ENCODE data around the gene JPH3.
"Not testable (repeated sequence)": the region's sequence is repeated elsewhere in the genome, so short reads cannot be mapped to it uniquely, and the experiment has no call there.

The JPH3 gene

DNA sequence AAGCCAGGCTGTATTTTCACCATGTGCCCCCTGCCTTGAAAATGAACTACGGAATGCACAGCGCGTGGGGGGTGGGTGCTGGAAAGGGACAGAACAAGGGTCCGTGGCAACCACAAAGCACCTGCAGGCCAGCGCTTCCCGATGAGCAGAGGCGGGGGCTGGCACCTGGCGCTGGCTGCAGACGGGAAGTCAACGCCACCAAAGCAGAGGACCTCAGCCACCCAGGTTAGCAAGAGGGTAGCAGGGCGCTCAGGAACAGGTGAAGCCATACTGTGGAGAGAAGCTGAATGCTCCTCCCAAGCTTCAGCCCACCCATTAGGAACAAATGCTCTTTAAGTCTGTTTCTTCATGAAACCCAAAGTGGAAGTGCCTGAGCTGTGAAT, 98.8 kb downstream of the JPH3 start:
- no peak for DNase-seq

DNA sequence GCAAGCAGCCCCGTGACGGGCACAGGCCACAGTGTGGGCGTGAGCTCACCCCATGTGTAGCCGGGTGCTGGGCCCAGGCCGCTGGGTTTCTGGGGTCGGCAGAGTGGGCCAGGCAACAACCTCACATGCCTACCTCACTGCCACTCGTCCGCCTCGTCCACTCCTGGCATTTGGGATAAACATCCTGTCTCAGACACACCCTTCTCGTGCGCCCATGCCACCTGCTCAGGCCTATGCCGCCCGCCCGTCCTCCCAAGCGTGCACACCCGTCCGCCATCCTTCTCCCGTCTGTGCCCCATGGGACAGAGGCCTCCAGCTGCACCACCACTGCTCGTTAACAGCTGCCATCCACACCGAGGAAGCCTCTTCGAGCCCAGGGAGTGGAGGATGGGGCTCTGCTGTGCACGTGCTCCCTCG, 99.2 kb downstream of the JPH3 start:
- DNase-seq = no peak

DNA sequence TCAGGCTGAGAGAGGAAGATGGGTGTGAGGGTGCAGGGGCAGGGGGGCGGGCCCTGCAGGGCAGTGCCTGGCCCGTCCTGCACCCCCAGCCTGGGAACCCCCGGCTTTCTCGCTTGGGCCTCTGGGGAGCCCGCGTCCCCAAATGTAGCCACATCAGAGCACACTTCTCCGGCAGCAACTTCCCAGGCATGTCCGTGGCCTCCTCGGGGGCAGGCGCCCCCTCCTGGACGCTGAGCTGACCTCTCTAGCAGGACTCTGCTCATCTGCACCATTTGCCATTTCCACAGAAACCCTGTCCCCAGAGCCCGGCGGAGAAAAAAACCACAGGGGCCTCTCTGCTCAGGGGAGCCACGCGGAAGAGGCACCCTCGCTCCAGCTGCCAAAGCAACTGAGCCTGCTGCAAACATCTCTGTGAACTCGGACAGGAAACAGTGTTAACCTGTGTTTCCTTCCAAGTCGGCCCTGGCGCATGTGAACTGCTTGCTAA, 100.1 kb downstream of the JPH3 start:
- DNase-seq = peak; percentile 35

DNA sequence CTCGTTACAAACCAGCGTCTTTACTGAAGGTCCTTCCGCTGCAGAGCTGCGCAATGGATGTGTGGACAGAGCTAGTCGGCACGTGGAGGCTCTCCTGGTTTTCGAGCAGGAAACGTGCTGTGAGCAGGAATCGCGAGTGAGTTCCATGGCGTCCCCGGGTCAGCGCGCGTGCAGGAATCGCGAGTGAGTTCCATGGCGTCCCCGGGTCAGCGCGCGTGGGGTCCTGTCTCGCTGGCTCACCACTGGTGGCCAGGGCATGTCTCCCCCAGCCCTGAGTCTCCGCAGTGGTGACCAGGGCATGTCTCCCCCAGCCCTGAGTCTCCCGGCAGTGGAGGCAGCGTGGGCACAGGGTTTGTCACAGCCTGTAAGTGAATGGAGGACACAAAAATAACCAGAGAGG, 100.8 kb downstream of the JPH3 start:
- DNase-seq = no peak

DNA sequence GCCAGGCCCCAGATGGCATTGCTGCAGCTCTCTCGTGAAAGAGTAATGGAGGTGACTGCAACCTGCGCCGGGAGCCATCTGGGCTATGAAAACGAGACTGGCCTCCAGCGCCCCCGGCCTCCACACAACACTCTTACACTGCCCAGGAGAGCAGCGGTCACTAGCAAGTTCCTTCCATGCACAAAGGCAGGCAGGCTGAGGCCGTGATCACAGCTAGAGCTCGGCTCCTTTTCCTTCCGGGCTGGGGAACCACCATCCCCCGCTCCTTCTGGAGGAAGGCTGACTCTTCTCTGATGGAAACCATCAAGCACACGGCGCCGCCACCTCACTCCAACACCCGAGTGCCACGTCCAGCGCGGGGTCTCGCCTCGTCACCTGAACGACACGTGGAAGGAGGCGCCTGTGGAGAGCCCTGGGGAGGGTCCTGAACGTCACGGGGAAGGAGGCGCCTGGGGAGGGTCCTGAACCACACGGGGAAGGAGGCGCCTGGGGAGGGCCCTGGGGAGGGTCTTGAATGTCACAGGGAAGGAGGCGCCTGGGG, 101.6 kb downstream of the JPH3 start:
- no peak for DNase-seq

GRCh38 chr16:87704754-87705353, 102.5 kb downstream of the JPH3 start:
- DNase-seq = no peak

DNA sequence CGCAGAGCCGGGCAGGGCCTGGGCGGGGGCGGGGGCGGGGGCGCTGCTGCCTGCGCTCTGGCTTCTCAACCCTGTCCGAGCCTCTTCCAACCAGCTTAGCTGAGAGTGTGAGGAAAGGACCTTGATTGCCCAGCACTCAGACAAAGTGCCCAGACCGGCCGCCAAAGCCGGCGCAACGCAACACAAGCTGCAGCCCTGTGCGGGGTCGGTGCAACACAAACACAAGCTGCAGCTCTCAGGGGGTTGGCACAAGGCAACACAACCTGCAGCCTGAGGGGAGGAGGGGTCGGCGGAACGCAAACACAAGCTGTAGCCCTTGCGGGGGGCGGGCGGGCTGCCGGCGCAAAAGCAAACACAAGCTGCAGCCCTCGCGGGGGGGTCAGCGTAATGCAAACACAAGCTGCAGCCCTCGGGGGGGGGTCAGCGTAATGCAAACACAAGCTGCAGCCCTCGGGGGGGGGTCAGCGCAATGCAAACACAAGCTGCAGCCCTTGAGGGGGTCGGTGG, 103.5 kb downstream of the JPH3 start:
- no peak for DNase-seq

DNA sequence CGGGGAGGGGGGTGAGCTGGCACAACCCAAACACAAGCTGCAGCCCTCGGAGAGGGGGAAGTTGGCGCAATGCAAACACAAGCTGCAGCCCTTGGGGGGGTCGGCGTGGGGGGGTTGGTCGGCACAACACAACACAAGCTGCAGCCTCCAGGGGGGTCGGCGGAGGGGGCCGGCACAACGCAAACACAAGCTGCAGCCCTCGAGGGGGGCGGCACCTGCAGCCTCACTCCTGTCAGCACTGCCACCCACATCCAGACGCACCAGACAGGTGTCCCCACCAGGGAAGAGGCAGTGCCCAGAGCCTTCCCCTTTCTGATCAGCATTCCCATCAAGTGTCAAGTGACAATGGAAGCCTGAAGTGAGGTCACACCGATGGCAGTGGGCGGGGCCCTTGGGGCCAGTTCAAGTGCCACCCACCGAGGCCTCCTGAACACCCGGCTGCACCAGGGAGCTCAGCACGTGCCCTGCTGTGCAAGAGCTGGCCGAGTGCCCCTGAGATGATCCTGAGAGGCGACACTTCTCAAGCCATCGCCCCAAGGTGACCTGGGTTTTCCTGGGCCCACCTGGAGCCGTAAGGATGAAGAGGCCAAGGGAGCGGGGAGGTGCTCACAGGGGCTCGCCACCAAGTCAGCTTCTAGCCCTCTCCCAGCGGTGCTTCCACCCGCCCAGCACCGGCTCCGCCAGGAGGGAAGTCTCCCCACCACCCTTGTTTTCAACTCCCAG, 104.1 kb downstream of the JPH3 start:
- no peak for DNase-seq

DNA sequence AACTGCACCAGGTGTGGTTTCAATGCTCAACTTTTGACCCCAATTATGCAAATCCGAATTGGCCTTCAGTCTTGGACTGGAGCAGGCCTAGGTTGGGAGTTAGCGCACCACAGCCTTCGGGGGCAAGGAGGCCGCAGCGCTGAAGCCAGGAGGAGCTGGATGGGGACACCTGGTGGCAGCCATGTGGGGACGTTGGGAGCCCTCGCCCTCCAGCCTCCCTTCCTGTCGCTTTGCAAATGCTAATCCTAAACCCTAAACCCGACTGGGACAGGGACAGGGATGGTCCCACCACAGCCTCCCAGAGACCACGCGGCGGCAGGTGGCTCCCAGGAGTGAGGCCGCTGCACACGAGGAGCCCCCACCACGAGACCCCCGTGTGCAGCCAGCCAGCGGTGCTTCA, 104.8 kb downstream of the JPH3 start:
- no peak for DNase-seq

GRCh38 chr16:87707714-87708580, 105.6 kb downstream of the JPH3 start:
- DNase-seq = no peak

GRCh38 chr16:87708881-87709638, 106.8 kb downstream of the JPH3 start:
- DNase-seq = no peak

- DNase-seq = no peak
Measured at GRCh38 chr16:87709677-87710076, 107.4 kb downstream of the JPH3 start.

DNA sequence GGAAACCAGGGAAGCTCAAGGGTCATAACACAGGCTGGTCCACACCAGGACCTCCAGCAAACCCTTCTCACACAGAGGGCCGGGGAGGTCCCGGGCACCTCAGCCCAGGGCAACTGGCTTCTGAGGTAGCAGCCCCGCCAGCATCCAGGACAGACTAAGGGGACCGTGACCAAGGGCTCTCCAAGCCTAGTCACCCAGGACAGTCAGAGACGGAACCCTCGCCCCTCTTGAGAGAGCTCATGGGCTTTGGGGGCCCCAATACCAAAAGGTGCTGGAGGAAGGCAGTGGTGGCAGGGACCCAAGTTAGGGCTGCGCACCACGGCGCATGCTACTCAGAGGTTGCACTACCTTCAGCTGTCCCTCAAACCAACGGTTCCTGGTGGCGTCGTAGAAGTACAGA, 108.6 kb downstream of the JPH3 start:
- no peak for DNase-seq

- no peak for DNase-seq
Measured at GRCh38 chr16:87712184-87712762, 110.0 kb downstream of the JPH3 start.

DNA sequence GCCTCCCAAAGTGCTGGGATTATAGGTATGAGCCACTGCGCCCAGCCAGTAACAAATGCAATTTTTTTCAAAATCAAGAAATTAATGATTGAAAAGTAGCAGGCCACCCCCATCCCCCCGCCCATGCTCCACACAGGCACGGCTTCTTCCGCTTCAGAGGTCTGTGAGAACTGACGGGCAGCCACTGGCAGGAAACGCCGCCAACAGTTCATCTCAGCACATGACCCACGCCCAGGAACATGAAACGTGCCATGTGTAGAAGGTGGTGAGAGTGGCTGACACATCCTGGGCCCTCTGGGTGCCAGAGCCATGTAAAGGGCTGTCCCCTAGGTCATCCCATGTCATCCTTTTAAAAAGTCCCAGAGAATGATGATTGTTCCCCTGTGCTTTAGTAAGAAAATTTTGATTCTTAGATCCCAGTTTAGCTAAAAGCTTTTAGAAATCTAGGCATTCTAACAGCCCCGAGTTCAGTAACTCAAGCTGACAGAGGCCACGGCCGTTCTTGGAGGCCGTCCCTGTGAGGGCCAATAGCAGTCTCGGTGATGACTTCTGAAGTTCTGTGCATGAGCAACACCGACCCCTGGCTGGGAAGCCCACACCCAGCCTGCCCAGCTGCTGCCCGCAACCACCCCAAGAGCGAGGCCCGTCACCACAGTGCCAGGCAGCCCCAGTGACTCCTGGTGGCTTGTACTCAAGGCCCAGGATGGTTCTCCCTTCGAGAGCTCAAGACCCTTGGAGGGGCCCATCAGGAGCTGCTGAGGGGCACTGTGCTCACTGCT, 111.3 kb downstream of the JPH3 start:
- peak; percentile 58 for DNase-seq

GRCh38 chr16:87715231-87715630, 112.9 kb downstream of the JPH3 start:
- DNase-seq = no peak

DNA sequence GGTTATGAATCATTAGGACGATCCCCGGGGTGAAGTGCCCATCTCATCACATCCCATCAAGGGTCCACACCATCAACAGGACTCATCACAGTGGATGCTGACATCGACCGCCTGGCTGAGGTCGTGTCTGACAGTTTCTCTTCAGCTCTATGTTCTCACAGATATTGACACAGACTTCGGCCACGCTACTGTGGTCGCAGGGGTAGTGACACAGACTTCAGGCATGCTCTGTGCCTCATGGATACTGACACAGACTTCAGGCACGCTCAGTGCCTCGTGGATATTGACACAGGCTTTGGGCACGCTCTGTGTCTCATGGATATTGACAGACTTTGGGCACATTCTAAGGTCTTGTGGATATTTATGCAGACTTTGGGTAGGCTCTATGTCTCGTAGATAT, 113.3 kb downstream of the JPH3 start:
- DNase-seq = no peak

DNA sequence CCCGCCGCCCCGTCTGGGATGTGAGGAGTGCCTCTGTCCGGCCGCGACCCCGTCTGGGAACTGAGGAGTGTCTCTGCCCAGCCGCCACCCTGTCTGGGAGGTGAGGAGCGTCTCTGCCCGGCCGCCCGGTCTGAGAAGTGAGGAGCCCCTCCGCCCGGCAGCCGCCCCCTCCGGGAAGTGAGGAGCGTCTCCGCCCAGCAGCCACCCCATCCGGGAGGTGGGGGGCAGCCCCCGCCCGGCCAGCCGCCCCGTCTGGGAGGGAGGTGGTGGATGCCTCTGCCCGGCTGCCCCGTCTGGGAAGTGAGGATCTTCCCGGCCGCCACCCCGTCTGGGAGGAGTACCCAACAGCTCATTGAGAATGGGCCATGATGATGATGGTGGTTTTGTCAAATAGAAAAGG, 116.5 kb downstream of the JPH3 start:
- DNase-seq = not testable (repeated sequence)

GRCh38 chr16:87720446-87720845, 118.1 kb downstream of the JPH3 start:
- DNase-seq = no peak

- DNase-seq = no peak
Measured at GRCh38 chr16:87721622-87722585, 119.6 kb downstream of the JPH3 start.
